Loucy (cell line): Measurements from ENCODE around the gene SEC14L1.

Experiments
- CTCF ChIP-seq: fragments of 200-600 bp; sonication (generic); conservative IDR thresholded peaks from 2 replicates; pipeline ENCODE4 v1.5.1; 2014; ENCODE audit warnings: mild to moderate bottlenecking, antibody characterized with exemption, low read length
- EZH2phosphoT487 ChIP-seq: fragments of 200-600 bp; IDR thresholded peaks from 2 replicates; pipeline ENCODE4 v1.6.1; 2018; ENCODE audit warnings: antibody characterized with exemption, mild to moderate bottlenecking, moderate library complexity, borderline replicate concordance

GRCh38 chr17:77097631-77098180, 43.1 kb upstream of the SEC14L1 start:
- no peak for TF ChIP-seq CTCF
- TF ChIP-seq EZH2phosphoT487 = no peak
